PC-3 (cell line): ENCODE results near the gene GPR107. TPM values are rescaled to one million over a fixed set of nuclear protein-coding genes. Genes with fewer than 3 reads are reported as not detected.

Source experiments
- ATAC-seq: fragments of 200-7000 bp; cut with Tn5 transposase; 2 replicates; pipeline ENCODE4 v1.9.1; 2020; ENCODE audit warnings: mild to moderate bottlenecking, moderate library complexity
- BruUV-seq: library from RNA; stranded (reverse); fragments of 400-500 nt; replicated peaks from 2 replicates; lab custom pipeline; 2021; lab: Mats Ljungman, UMichigan
- CTCF ChIA-PET: fragments of 300-600 bp; sonication (Branson Sonifier 250); formaldehyde crosslinking; loops from one replicate; lab custom pipeline; 2022; ENCODE audit warnings: antibody characterized with exemption; lab: Charles Lee
- POLR2A ChIA-PET: fragments of 300-600 bp; sonication (Branson Sonifier 250); formaldehyde crosslinking; loops from one replicate; lab custom pipeline; 2022; ENCODE audit warnings: antibody characterized with exemption; ENCODE audit not compliant: unreplicated experiment; lab: Charles Lee
- DNase-seq: peaks from one replicate; pipeline ENCODE4 v3.0.0-alpha.2; 2015
- H2AFZ ChIP-seq: fragments of 300-600 bp; sonication (generic); 2 replicates; pipeline ENCODE4 v1.6.0; 2016; ENCODE audit warnings: antibody characterized with exemption, low read length
- H3F3A ChIP-seq: fragments of 300-600 bp; sonication (generic); one replicate; pipeline ENCODE4 v1.6.0; 2017; ENCODE audit warnings: antibody characterized with exemption, low read length, control low read depth, mild to moderate bottlenecking; ENCODE audit not compliant: unreplicated experiment
- H3K27ac ChIP-seq: fragments of 300-600 bp; sonication (generic); 2 replicates; pipeline ENCODE4 v1.5.1; 2016; ENCODE audit warnings: mild to moderate bottlenecking, low read length
- H3K27me3 ChIP-seq: fragments of 300-600 bp; sonication (generic); 2 replicates; pipeline ENCODE4 v1.6.1; 2016; ENCODE audit warnings: low read length, mixed read lengths
- H3K36me3 ChIP-seq: fragments of 300-600 bp; sonication (generic); 2 replicates; pipeline ENCODE4 v1.6.1; 2016; ENCODE audit warnings: low read depth, mixed run types, low read length, mixed read lengths
- H3K4me1 ChIP-seq: fragments of 300-600 bp; sonication (generic); 2 replicates; pipeline ENCODE4 v1.5.1; 2016; ENCODE audit warnings: low read length; ENCODE audit not compliant: insufficient read depth
- H3K4me2 ChIP-seq: fragments of 300-600 bp; sonication (generic); 2 replicates; pipeline ENCODE4 v1.6.0; 2016; ENCODE audit warnings: low read length
- H3K4me3 ChIP-seq: fragments of 300-600 bp; sonication (generic); 2 replicates; pipeline ENCODE4 v1.5.1; 2016; ENCODE audit warnings: mild to moderate bottlenecking, low read length, mixed read lengths
- H3K79me2 ChIP-seq: fragments of 300-600 bp; sonication (generic); 2 replicates; pipeline ENCODE4 v1.6.1; 2017; ENCODE audit warnings: low read length, mixed read lengths
- H3K9ac ChIP-seq: fragments of 300-600 bp; sonication (generic); 2 replicates; pipeline ENCODE4 v1.6.0; 2016; ENCODE audit warnings: mild to moderate bottlenecking, low read length
- H3K9me2 ChIP-seq: fragments of 300-600 bp; sonication (generic); replicated peaks from 2 replicates; pipeline ENCODE4 v1.6.1; 2016; ENCODE audit warnings: mixed run types, low read length, mixed read lengths
- H3K9me3 ChIP-seq: fragments of 300-600 bp; sonication (generic); 2 replicates; pipeline ENCODE4 v1.6.1; 2016; ENCODE audit warnings: low read length, mixed read lengths
- H4K20me1 ChIP-seq: fragments of 300-600 bp; sonication (generic); 2 replicates; pipeline ENCODE4 v1.6.1; 2016; ENCODE audit warnings: low read length, mixed read lengths
- CTCF ChIP-seq: fragments of 300-600 bp; sonication (generic); conservative IDR thresholded peaks from 2 replicates; pipeline ENCODE4 v1.5.1; 2017; ENCODE audit warnings: antibody characterized with exemption, low read depth, mild to moderate bottlenecking, low read length
- EZH2 ChIP-seq: fragments of 300-600 bp; sonication (generic); IDR thresholded peaks from one replicate; pipeline ENCODE4 v1.6.1; 2017; ENCODE audit warnings: antibody characterized with exemption, mild to moderate bottlenecking, low read length; ENCODE audit not compliant: unreplicated experiment
- EZH2phosphoT487 ChIP-seq: fragments of 300-600 bp; sonication (generic); IDR thresholded peaks from 2 replicates; pipeline ENCODE4 v1.6.1; 2018; ENCODE audit warnings: mild to moderate bottlenecking, antibody characterized with exemption, low read length, borderline replicate concordance
- intact Hi-C: fragments of 100-400 bp; cut with micrococcal nuclease; formaldehyde crosslinking; loops from 2 replicates; pipeline ENCODE4 v1.9.0; 2023
- total RNA-seq: library from RNA; depleted of rRNA; stranded (reverse); fragments of >200 nt; gene quantifications from 2 replicates; pipeline ENCODE4 v1.2.3, GENCODE V29; 2014

Gene GPR107
- total RNA-seq, 1 experiment from 2014 or later, result 11.4 TPM

- Histone ChIP-seq H3F3A (no peaks in the 10 kb centered on the region), H3K9me3 (no peaks in the 10 kb centered on the region), H3K27me3 (no peaks in the 10 kb centered on the region), H3K27ac (no peak overlapping the region), H3K79me2 (no peaks in the 10 kb centered on the region), H3K9me2 (no peaks in the 10 kb centered on the region), H2AFZ (no peak overlapping the region), H3K36me3 (no peaks in the 10 kb centered on the region), H3K4me1 (peaks cover 3% of the 10 kb centered on the region; the same call in 1 of the 2 replicates), H3K4me3 (no peak overlapping the region), H4K20me1 (no peaks in the 10 kb centered on the region), H3K9ac (no peak overlapping the region), H3K4me2 (no peak overlapping the region)
- no peak for DNase-seq
- intact Hi-C loops, result no loop called here
- ATAC-seq, result no peak
- no TSS peak for BruUV-seq
- CTCF ChIA-PET, result no interaction called here
- POLR2A ChIA-PET, result no interaction called here
- no peak for TF ChIP-seq EZH2phosphoT487
- no peak for TF ChIP-seq CTCF
- no peak for TF ChIP-seq EZH2
Observed at GRCh38 chr9:130154816-130155215, 101.1 kb downstream of the GPR107 start.

- intact Hi-C loops, result no loop called here
- no peak overlapping the region for H2AFZ ChIP-seq
- no peak overlapping the region for H3K9ac ChIP-seq
- no peak overlapping the region for H3K4me3 ChIP-seq
- BruUV-seq, result no TSS peak
- H3K4me1 ChIP-seq, result peaks cover 3% of the 10 kb centered on the region; the same call in 1 of the 2 replicates
- no peaks in the 10 kb centered on the region for H3K36me3 ChIP-seq
- no peak for TF ChIP-seq EZH2
- no peak for TF ChIP-seq CTCF
- no peak for TF ChIP-seq EZH2phosphoT487
- CTCF ChIA-PET, result no interaction called here
- no peak overlapping the region for H3K27ac ChIP-seq
- H3K27me3 ChIP-seq, result no peaks in the 10 kb centered on the region
- H3K4me2 ChIP-seq, result no peak overlapping the region
- H4K20me1 ChIP-seq, result no peaks in the 10 kb centered on the region
- H3K9me3 ChIP-seq, result no peaks in the 10 kb centered on the region
- POLR2A ChIA-PET, result no interaction called here
- H3K79me2 ChIP-seq, result no peaks in the 10 kb centered on the region
- DNase-seq (no peak), ATAC-seq (no peak)
- H3K9me2 ChIP-seq, result no peaks in the 10 kb centered on the region
- H3F3A ChIP-seq, result no peaks in the 10 kb centered on the region
Observed at GRCh38 chr9:130155647-130156046, 101.9 kb downstream of the GPR107 start.

GRCh38 chr9:130156672-130157071 lies 103.0 kb downstream of the GPR107 start:
- Histone ChIP-seq H3K9ac (no peak overlapping the region), H3K4me1 (no peaks in the 10 kb centered on the region), H2AFZ (no peak overlapping the region), H3F3A (no peaks in the 10 kb centered on the region), H3K4me2 (no peak overlapping the region), H3K9me3 (no peaks in the 10 kb centered on the region), H3K79me2 (no peaks in the 10 kb centered on the region), H3K9me2 (no peaks in the 10 kb centered on the region), H3K4me3 (no peak overlapping the region), H4K20me1 (no peaks in the 10 kb centered on the region), H3K36me3 (no peaks in the 10 kb centered on the region), H3K27me3 (no peaks in the 10 kb centered on the region), H3K27ac (no peak overlapping the region)
- no peak for DNase-seq
- TF ChIP-seq EZH2phosphoT487 (no peak), EZH2 (no peak), CTCF (no peak; the same call in 1 of the 2 replicates)
- peak; percentile 43; the same call in 1 of the 2 replicates for ATAC-seq
- ChIA-PET CTCF (no interaction called here), POLR2A (no interaction called here)
- intact Hi-C loops, result no loop called here
- BruUV-seq, result no TSS peak
